ENCODE results near the gene SYCE1. TPM values are rescaled to one million over a fixed set of nuclear protein-coding genes. Genes with fewer than 3 reads are reported as not detected.

SYCE1 gene
- total RNA-seq, 1 experiment from 2014 or later: not detected

DNA sequence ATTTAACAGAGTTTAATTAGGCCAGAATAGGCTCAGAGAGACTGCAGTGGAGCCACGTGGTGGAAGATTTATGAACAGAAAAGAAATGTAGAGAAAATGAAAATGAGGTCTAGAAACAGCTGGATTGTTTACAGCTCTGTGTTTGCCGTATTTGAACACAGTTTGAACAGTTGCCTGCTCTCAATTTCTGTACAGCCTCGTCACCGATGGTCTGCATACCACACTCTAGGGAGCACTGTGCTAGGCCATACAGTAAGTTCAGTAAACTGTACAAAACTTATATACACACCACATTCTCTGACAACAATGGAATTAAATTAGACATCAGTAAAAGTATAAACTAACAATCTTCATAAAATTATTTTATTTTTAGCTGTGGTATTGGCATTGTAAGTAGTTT, 49.3 kb downstream of the SYCE1 start:
- no peak for TF ChIP-seq CTCF (IDR thresholded peaks at IDR 0.05; ENCODE audit: unreplicated experiment)
- intact Hi-C loops (cut with micrococcal nuclease): no loop called here

DNA sequence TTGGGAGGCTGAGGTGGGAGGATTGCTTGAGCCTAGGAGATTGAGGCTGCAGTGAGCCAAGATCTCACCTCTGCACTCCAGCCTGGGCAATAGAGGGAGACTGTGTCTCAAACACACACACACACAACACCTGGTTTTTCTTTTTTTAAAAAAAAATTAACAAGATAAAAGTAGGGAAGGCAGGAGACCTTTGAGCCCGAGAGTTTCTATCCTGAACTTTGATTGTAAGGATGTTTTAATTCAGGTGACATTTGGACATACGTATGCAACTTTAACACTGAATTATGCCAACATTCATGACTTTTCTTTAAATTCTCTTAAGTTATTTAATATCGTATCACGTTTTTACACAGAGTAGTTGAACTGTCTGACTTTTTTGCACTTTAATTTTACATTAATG, 49.9 kb downstream of the SYCE1 start:
- ChIA-PET POLR2A (no interaction called here), CTCF (interaction anchor here (0.8 kb wide), 1 partner anchor 91 kb away, joined by 4 read pairs; no protein-coding TSS in a partner anchor)
- Mint-ChIP-seq H3K27me3 (ENCODE audit: insufficient read depth, unreplicated experiment) (peaks cover 68% of the 10 kb centered on the region), H3K4me3 (ENCODE audit: unreplicated experiment) (no peak overlapping the region), H3K36me3 (ENCODE audit: insufficient read depth, unreplicated experiment) (no peaks in the 10 kb centered on the region), H3K27ac (ENCODE audit: low read depth, unreplicated experiment) (no peak overlapping the region), H3K9me3 (ENCODE audit: unreplicated experiment) (peaks cover 9% of the 10 kb centered on the region), H3K4me1 (ENCODE audit: insufficient read depth, unreplicated experiment) (no peaks in the 10 kb centered on the region)
- no peak for DNase-seq (ENCODE audit: unreplicated experiment)
- BruUV-seq (replicated peaks): no TSS peak
- no peak for TF ChIP-seq CTCF (IDR thresholded peaks at IDR 0.05; ENCODE audit: unreplicated experiment)
- intact Hi-C loops (cut with micrococcal nuclease): no loop called here

More for the DNA sequence above, 49.3 kb downstream of the SYCE1 start:
- ChIA-PET POLR2A (interaction anchor here (0.9 kb wide), 1 partner anchor 8 kb away, joined by 3 read pairs; no protein-coding TSS in a partner anchor), CTCF (interaction anchor here (0.8 kb wide), 1 partner anchor 91 kb away, joined by 4 read pairs; no protein-coding TSS in a partner anchor)
- BruUV-seq (replicated peaks): no TSS peak
- Mint-ChIP-seq H3K27me3 (ENCODE audit: insufficient read depth, unreplicated experiment) (peaks cover 68% of the 10 kb centered on the region), H3K9me3 (ENCODE audit: unreplicated experiment) (peaks cover 9% of the 10 kb centered on the region), H3K4me3 (ENCODE audit: unreplicated experiment) (no peak overlapping the region), H3K27ac (ENCODE audit: low read depth, unreplicated experiment) (no peak overlapping the region), H3K4me1 (ENCODE audit: insufficient read depth, unreplicated experiment) (no peaks in the 10 kb centered on the region), H3K36me3 (ENCODE audit: insufficient read depth, unreplicated experiment) (no peaks in the 10 kb centered on the region)
- DNase-seq (ENCODE audit: unreplicated experiment): no peak

GRCh38 chr10:133511907-133512528, 53.4 kb downstream of the SYCE1 start:
- no TSS peak for BruUV-seq (replicated peaks)
- Mint-ChIP-seq H3K27me3 (ENCODE audit: insufficient read depth, unreplicated experiment) (peaks cover 87% of the 10 kb centered on the region), H3K36me3 (ENCODE audit: insufficient read depth, unreplicated experiment) (no peaks in the 10 kb centered on the region), H3K4me1 (ENCODE audit: insufficient read depth, unreplicated experiment) (no peaks in the 10 kb centered on the region), H3K27ac (ENCODE audit: low read depth, unreplicated experiment) (no peak overlapping the region), H3K4me3 (ENCODE audit: unreplicated experiment) (no peak overlapping the region), H3K9me3 (ENCODE audit: unreplicated experiment) (no peaks in the 10 kb centered on the region)
- intact Hi-C loops (cut with micrococcal nuclease): no loop called here
- TF ChIP-seq CTCF (IDR thresholded peaks at IDR 0.05; ENCODE audit: unreplicated experiment): no peak
- ChIA-PET CTCF (no interaction called here), POLR2A (no interaction called here)
- no peak for DNase-seq (ENCODE audit: unreplicated experiment)

DNA sequence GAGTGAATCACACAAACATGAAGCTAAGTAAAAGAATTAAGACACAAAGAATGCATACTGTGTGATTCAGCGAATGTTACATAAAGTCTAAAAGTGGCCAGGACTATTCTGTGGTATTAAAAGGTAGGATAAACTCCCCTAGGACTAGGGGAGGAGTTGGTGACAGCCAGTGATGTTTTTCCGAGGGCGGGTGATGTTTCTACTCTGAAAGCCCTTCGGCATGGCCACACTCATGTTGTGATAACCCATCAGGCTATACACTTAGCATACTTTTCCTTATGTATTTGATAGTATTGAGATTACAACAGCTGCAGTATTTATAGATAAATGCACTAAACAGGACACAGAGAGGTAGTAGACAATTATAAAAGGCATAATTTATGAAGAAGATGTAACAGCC, 54.0 kb downstream of the SYCE1 start:
- H3K36me3 Mint-ChIP-seq (ENCODE audit: insufficient read depth, unreplicated experiment): no peaks in the 10 kb centered on the region
- no peak for DNase-seq (ENCODE audit: unreplicated experiment)
- CTCF ChIA-PET: no interaction called here
- H3K9me3 Mint-ChIP-seq (ENCODE audit: unreplicated experiment): no peaks in the 10 kb centered on the region
- peaks cover 81% of the 10 kb centered on the region for H3K27me3 Mint-ChIP-seq (ENCODE audit: insufficient read depth, unreplicated experiment)
- no TSS peak for BruUV-seq (replicated peaks)
- H3K4me1 Mint-ChIP-seq (ENCODE audit: insufficient read depth, unreplicated experiment): no peaks in the 10 kb centered on the region
- no peak overlapping the region for H3K27ac Mint-ChIP-seq (ENCODE audit: low read depth, unreplicated experiment)
- TF ChIP-seq CTCF (IDR thresholded peaks at IDR 0.05; ENCODE audit: unreplicated experiment): no peak
- intact Hi-C loops (cut with micrococcal nuclease): no loop called here
- no peak overlapping the region for H3K4me3 Mint-ChIP-seq (ENCODE audit: unreplicated experiment)
- POLR2A ChIA-PET: interaction anchor here (0.6 kb wide), 1 partner anchor 21 kb away, joined by 5 read pairs; no protein-coding TSS in a partner anchor
